Measurements from ENCODE around the gene TNNI3K.

TNNI3K gene

GRCh38 chr1:74380252-74380651 lies 145.1 kb downstream of the TNNI3K start:
- no peaks in the 10 kb centered on the region for H3K4me1 ChIP-seq (ENCODE audit: insufficient read depth, insufficient read length)
- DNase-seq (ENCODE audit: low read depth, low spot score): no peak
- H3K36me3 ChIP-seq (ENCODE audit: insufficient read depth, insufficient read length, low read length): no peaks in the 10 kb centered on the region
- no peak overlapping the region for H3K4me3 ChIP-seq (ENCODE audit: insufficient read length, low read depth)
- no peaks in the 10 kb centered on the region for H3K9me3 ChIP-seq (ENCODE audit: insufficient read depth, low read length)
- H3K27me3 ChIP-seq (ENCODE audit: insufficient read depth, insufficient read length): no peaks in the 10 kb centered on the region
- no peak for TF ChIP-seq SUZ12 (IDR thresholded peaks at IDR 0.05; ENCODE audit: extremely low read depth, insufficient read depth, insufficient read length)
- no peak for TF ChIP-seq YY1 (IDR thresholded peaks at IDR 0.05; ENCODE audit: insufficient read depth, insufficient read length)
- TF ChIP-seq ZNF274 (IDR thresholded peaks at IDR 0.05; ENCODE audit: low read depth, low read length): no peak
- no peak overlapping the region for H3K9ac ChIP-seq (ENCODE audit: insufficient read length, low read depth)

GRCh38 chr1:74388855-74389254 lies 153.7 kb downstream of the TNNI3K start:
- no peak for TF ChIP-seq ZNF274 (IDR thresholded peaks at IDR 0.05; ENCODE audit: low read depth, low read length)
- no peak for TF ChIP-seq YY1 (IDR thresholded peaks at IDR 0.05; ENCODE audit: insufficient read depth, insufficient read length)
- no peak for TF ChIP-seq SUZ12 (IDR thresholded peaks at IDR 0.05; ENCODE audit: extremely low read depth, insufficient read depth, insufficient read length)
- H3K9ac ChIP-seq (ENCODE audit: insufficient read length, low read depth): no peak overlapping the region
- H3K4me1 ChIP-seq (ENCODE audit: insufficient read depth, insufficient read length): no peaks in the 10 kb centered on the region
- no peak for DNase-seq (ENCODE audit: low read depth, low spot score)
- H3K9me3 ChIP-seq (ENCODE audit: insufficient read depth, low read length): no peaks in the 10 kb centered on the region
- no peaks in the 10 kb centered on the region for H3K27me3 ChIP-seq (ENCODE audit: insufficient read depth, insufficient read length)
- no peak overlapping the region for H3K4me3 ChIP-seq (ENCODE audit: insufficient read length, low read depth)
- H3K36me3 ChIP-seq (ENCODE audit: insufficient read depth, insufficient read length, low read length): no peaks in the 10 kb centered on the region

- H3K36me3 ChIP-seq (ENCODE audit: insufficient read depth, insufficient read length, low read length): no peaks in the 10 kb centered on the region
Measured at GRCh38 chr1:74392186-74392585, 157.0 kb downstream of the TNNI3K start.

GRCh38 chr1:74392840-74393239 lies 157.7 kb downstream of the TNNI3K start:
- Histone ChIP-seq H3K9ac (ENCODE audit: insufficient read length, low read depth) (no peak overlapping the region), H3K36me3 (ENCODE audit: insufficient read depth, insufficient read length, low read length) (no peaks in the 10 kb centered on the region), H3K9me3 (ENCODE audit: insufficient read depth, low read length) (no peaks in the 10 kb centered on the region), H3K4me1 (ENCODE audit: insufficient read depth, insufficient read length) (no peaks in the 10 kb centered on the region), H3K4me3 (ENCODE audit: insufficient read length, low read depth) (no peak overlapping the region), H3K27me3 (ENCODE audit: insufficient read depth, insufficient read length) (no peaks in the 10 kb centered on the region)
- DNase-seq (ENCODE audit: low read depth, low spot score): no peak
- TF ChIP-seq ZNF274 (IDR thresholded peaks at IDR 0.05; ENCODE audit: low read depth, low read length) (no peak), SUZ12 (IDR thresholded peaks at IDR 0.05; ENCODE audit: extremely low read depth, insufficient read depth, insufficient read length) (no peak), YY1 (IDR thresholded peaks at IDR 0.05; ENCODE audit: insufficient read depth, insufficient read length) (no peak)

More at GRCh38 chr1:74392186-74392585, 157.0 kb downstream of the TNNI3K start:
- H3K9ac ChIP-seq (ENCODE audit: insufficient read length, low read depth): no peak overlapping the region
- TF ChIP-seq YY1 (IDR thresholded peaks at IDR 0.05; ENCODE audit: insufficient read depth, insufficient read length): no peak
- TF ChIP-seq SUZ12 (IDR thresholded peaks at IDR 0.05; ENCODE audit: extremely low read depth, insufficient read depth, insufficient read length): no peak
- TF ChIP-seq ZNF274 (IDR thresholded peaks at IDR 0.05; ENCODE audit: low read depth, low read length): no peak
- no peaks in the 10 kb centered on the region for H3K9me3 ChIP-seq (ENCODE audit: insufficient read depth, low read length)
- no peak for DNase-seq (ENCODE audit: low read depth, low spot score)
- H3K27me3 ChIP-seq (ENCODE audit: insufficient read depth, insufficient read length): no peaks in the 10 kb centered on the region
- no peaks in the 10 kb centered on the region for H3K4me1 ChIP-seq (ENCODE audit: insufficient read depth, insufficient read length)
- no peak overlapping the region for H3K4me3 ChIP-seq (ENCODE audit: insufficient read length, low read depth)

- H3K9me3 ChIP-seq (ENCODE audit: insufficient read depth, low read length): no peaks in the 10 kb centered on the region
- H3K36me3 ChIP-seq (ENCODE audit: insufficient read depth, insufficient read length, low read length): no peaks in the 10 kb centered on the region
- H3K4me3 ChIP-seq (ENCODE audit: insufficient read length, low read depth): no peak overlapping the region
- TF ChIP-seq ZNF274 (IDR thresholded peaks at IDR 0.05; ENCODE audit: low read depth, low read length) (no peak), YY1 (IDR thresholded peaks at IDR 0.05; ENCODE audit: insufficient read depth, insufficient read length) (no peak), SUZ12 (IDR thresholded peaks at IDR 0.05; ENCODE audit: extremely low read depth, insufficient read depth, insufficient read length) (no peak)
- H3K27me3 ChIP-seq (ENCODE audit: insufficient read depth, insufficient read length): no peaks in the 10 kb centered on the region
- no peak for DNase-seq (ENCODE audit: low read depth, low spot score)
- no peak overlapping the region for H3K9ac ChIP-seq (ENCODE audit: insufficient read length, low read depth)
- no peaks in the 10 kb centered on the region for H3K4me1 ChIP-seq (ENCODE audit: insufficient read depth, insufficient read length)
Measured at GRCh38 chr1:74395571-74395970, 160.4 kb downstream of the TNNI3K start.

- Histone ChIP-seq H3K36me3 (ENCODE audit: insufficient read depth, insufficient read length, low read length) (no peaks in the 10 kb centered on the region), H3K4me3 (ENCODE audit: insufficient read length, low read depth) (no peak overlapping the region), H3K9me3 (ENCODE audit: insufficient read depth, low read length) (no peaks in the 10 kb centered on the region), H3K4me1 (ENCODE audit: insufficient read depth, insufficient read length) (no peaks in the 10 kb centered on the region), H3K27me3 (ENCODE audit: insufficient read depth, insufficient read length) (no peaks in the 10 kb centered on the region), H3K9ac (ENCODE audit: insufficient read length, low read depth) (no peak overlapping the region)
- DNase-seq (ENCODE audit: low read depth, low spot score): no peak
- TF ChIP-seq SUZ12 (IDR thresholded peaks at IDR 0.05; ENCODE audit: extremely low read depth, insufficient read depth, insufficient read length) (no peak), ZNF274 (IDR thresholded peaks at IDR 0.05; ENCODE audit: low read depth, low read length) (no peak), YY1 (IDR thresholded peaks at IDR 0.05; ENCODE audit: insufficient read depth, insufficient read length) (no peak)
Measured at GRCh38 chr1:74396462-74396861, 161.3 kb downstream of the TNNI3K start.

- Histone ChIP-seq H3K9ac (ENCODE audit: insufficient read length, low read depth) (no peak overlapping the region), H3K4me1 (ENCODE audit: insufficient read depth, insufficient read length) (no peaks in the 10 kb centered on the region), H3K9me3 (ENCODE audit: insufficient read depth, low read length) (no peaks in the 10 kb centered on the region), H3K36me3 (ENCODE audit: insufficient read depth, insufficient read length, low read length) (no peaks in the 10 kb centered on the region), H3K4me3 (ENCODE audit: insufficient read length, low read depth) (no peak overlapping the region), H3K27me3 (ENCODE audit: insufficient read depth, insufficient read length) (no peaks in the 10 kb centered on the region)
- TF ChIP-seq SUZ12 (IDR thresholded peaks at IDR 0.05; ENCODE audit: extremely low read depth, insufficient read depth, insufficient read length) (no peak), ZNF274 (IDR thresholded peaks at IDR 0.05; ENCODE audit: low read depth, low read length) (no peak), YY1 (IDR thresholded peaks at IDR 0.05; ENCODE audit: insufficient read depth, insufficient read length) (no peak)
- no peak for DNase-seq (ENCODE audit: low read depth, low spot score)
Measured at GRCh38 chr1:74396933-74397332, 161.7 kb downstream of the TNNI3K start.
